Mammary epithelial cell (primary cell): ENCODE results near the gene PSRC1.
"Not testable (repeated sequence)": the region's sequence is repeated elsewhere in the genome, so short reads cannot be mapped to it uniquely, and the experiment has no call there.

ENCODE experiments used
- EZH2 ChIP-seq: IDR thresholded peaks from 2 replicates; pipeline ENCODE4 v1.6.1; 2012; ENCODE audit warnings: low read length, inconsistent platforms, borderline replicate concordance
- TF ChIP-seq, protein P1 (sequence below), 2 donors: IDR thresholded peaks in 1 of 2; conservative IDR thresholded peaks in 1 of 2; 2 replicates each; pipeline ENCODE4 v1.5.1; 2011 to 2012; ENCODE audit warnings: inconsistent platforms in 2 of 2, low read length in 2 of 2, mild to moderate bottlenecking in 2 of 2, control low read depth in 1 of 2, low read depth in 1 of 2; ENCODE audit not compliant: insufficient read depth in 1 of 2; ENCODE audit errors: extremely low read depth in 1 of 2

DNA sequence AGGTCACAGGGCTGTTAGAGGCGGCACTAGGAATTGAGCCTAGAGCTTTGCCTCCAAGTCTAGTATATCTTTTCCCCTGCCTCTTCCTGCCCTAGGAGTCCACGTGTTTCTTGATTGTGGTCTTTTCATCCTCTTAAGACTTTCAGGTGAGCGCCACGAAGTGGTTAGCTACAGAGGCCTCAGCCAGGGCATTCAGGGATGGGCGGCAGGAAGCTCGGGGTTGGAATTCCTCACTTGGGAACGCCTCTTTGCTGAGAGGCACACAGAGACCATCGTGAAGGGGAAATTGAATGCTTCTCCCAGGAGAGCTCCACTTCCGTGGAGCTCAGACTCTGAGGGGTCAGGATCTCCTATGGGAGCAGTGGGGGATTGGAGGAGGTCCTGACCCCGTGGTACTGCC lies 23.0 kb upstream of the PSRC1 start:
- TF ChIP-seq, protein P1, sequence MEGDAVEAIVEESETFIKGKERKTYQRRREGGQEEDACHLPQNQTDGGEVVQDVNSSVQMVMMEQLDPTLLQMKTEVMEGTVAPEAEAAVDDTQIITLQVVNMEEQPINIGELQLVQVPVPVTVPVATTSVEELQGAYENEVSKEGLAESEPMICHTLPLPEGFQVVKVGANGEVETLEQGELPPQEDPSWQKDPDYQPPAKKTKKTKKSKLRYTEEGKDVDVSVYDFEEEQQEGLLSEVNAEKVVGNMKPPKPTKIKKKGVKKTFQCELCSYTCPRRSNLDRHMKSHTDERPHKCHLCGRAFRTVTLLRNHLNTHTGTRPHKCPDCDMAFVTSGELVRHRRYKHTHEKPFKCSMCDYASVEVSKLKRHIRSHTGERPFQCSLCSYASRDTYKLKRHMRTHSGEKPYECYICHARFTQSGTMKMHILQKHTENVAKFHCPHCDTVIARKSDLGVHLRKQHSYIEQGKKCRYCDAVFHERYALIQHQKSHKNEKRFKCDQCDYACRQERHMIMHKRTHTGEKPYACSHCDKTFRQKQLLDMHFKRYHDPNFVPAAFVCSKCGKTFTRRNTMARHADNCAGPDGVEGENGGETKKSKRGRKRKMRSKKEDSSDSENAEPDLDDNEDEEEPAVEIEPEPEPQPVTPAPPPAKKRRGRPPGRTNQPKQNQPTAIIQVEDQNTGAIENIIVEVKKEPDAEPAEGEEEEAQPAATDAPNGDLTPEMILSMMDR (conservative IDR thresholded peaks at IDR 0.05 in 1 of 2, IDR thresholded peaks at IDR 0.05 in 1 of 2; ENCODE audit: extremely low read depth in 1 of 2, insufficient read depth in 1 of 2, low read depth in 1 of 2, low read length in 2 of 2): not testable (repeated sequence)
- TF ChIP-seq EZH2: not testable (repeated sequence)
